Trophoblast cell (in vitro differentiated cells and primary cell): Measurements from ENCODE around the gene ECEL1.
"Not testable (repeated sequence)": the region's sequence is repeated elsewhere in the genome, so short reads cannot be mapped to it uniquely, and the experiment has no call there.

Source experiments
- DNase-seq, 2 donors: peaks; one replicate each; pipeline ENCODE4 v3.0.0-alpha.2; 2016
- H2AFZ ChIP-seq: 2 replicates; pipeline ENCODE4 v1.6.1; 2013; ENCODE audit warnings: low read length, moderate library complexity, mild to moderate bottlenecking; ENCODE audit not compliant: insufficient read depth, poor library complexity
- H2AK5ac ChIP-seq: 2 replicates; pipeline ENCODE4 v1.6.1; 2013; ENCODE audit warnings: mild to moderate bottlenecking, low read length
- H2BK120ac ChIP-seq: 2 replicates; pipeline ENCODE4 v1.6.1; 2013; ENCODE audit warnings: low read length, mild to moderate bottlenecking, moderate library complexity; ENCODE audit not compliant: insufficient read depth, poor library complexity
- H2BK12ac ChIP-seq: 2 replicates; pipeline ENCODE4 v1.6.1; 2013; ENCODE audit warnings: mild to moderate bottlenecking, low read length, moderate library complexity
- H2BK5ac ChIP-seq: 2 replicates; pipeline ENCODE4 v1.6.1; 2013; ENCODE audit warnings: low read length, low read depth, moderate library complexity, mild to moderate bottlenecking; ENCODE audit not compliant: poor library complexity
- H3K14ac ChIP-seq: 2 replicates; pipeline ENCODE4 v1.6.1; 2013; ENCODE audit warnings: mild to moderate bottlenecking, low read length
- H3K18ac ChIP-seq: 2 replicates; pipeline ENCODE4 v1.6.1; 2013; ENCODE audit warnings: mild to moderate bottlenecking, low read length
- H3K23ac ChIP-seq: 2 replicates; pipeline ENCODE4 v1.6.1; 2013; ENCODE audit warnings: low read length
- H3K27ac ChIP-seq: 2 replicates; pipeline ENCODE4 v1.5.1; 2013; ENCODE audit warnings: low read depth, mild to moderate bottlenecking, inconsistent platforms, low read length, moderate library complexity
- H3K27me3 ChIP-seq: 2 replicates; pipeline ENCODE4 v1.6.1; 2013; ENCODE audit warnings: inconsistent platforms, mild to moderate bottlenecking, low read length, moderate library complexity; ENCODE audit not compliant: insufficient read depth
- H3K36me3 ChIP-seq, 2 experiments: 1 replicate in 1 of 2; 2 replicates in 1 of 2; pipeline ENCODE4 v1.6.1; 2013; ENCODE audit warnings: low read length in 2 of 2, mild to moderate bottlenecking in 2 of 2, moderate library complexity in 1 of 2; ENCODE audit not compliant: insufficient read depth in 2 of 2, control insufficient read depth in 1 of 2
- H3K4ac ChIP-seq: 2 replicates; pipeline ENCODE4 v1.6.1; 2013; ENCODE audit warnings: low read depth, mild to moderate bottlenecking, low read length, moderate library complexity
- H3K4me1 ChIP-seq, 2 experiments: 1 replicate in 1 of 2; 2 replicates in 1 of 2; pipeline ENCODE4 v1.6.1; 2013; ENCODE audit warnings: low read length in 2 of 2, mild to moderate bottlenecking in 2 of 2, moderate library complexity in 1 of 2; ENCODE audit not compliant: insufficient read depth in 2 of 2, control insufficient read depth in 1 of 2
- H3K4me2 ChIP-seq: 2 replicates; pipeline ENCODE4 v1.6.1; 2013; ENCODE audit warnings: inconsistent platforms, mild to moderate bottlenecking, low read length, moderate library complexity
- H3K4me3 ChIP-seq: 2 replicates; pipeline ENCODE4 v1.5.1; 2013; ENCODE audit warnings: mild to moderate bottlenecking, low read depth, low read length, inconsistent platforms
- H3K79me1 ChIP-seq: one replicate; pipeline ENCODE4 v1.6.1; 2013; ENCODE audit warnings: low read length
- H3K79me2 ChIP-seq: 2 replicates; pipeline ENCODE4 v1.6.1; 2013; ENCODE audit warnings: low read length, mild to moderate bottlenecking; ENCODE audit not compliant: control insufficient read depth, insufficient read depth, poor library complexity
- H3K9ac ChIP-seq: 2 replicates; pipeline ENCODE4 v1.6.1; 2013; ENCODE audit warnings: mild to moderate bottlenecking, low read length
- H3K9me3 ChIP-seq: 2 replicates; pipeline ENCODE4 v1.6.1; 2013; ENCODE audit warnings: low read depth, mild to moderate bottlenecking, control low read depth, inconsistent platforms, low read length; ENCODE audit not compliant: insufficient read depth
- H4K12ac ChIP-seq: 2 replicates; pipeline ENCODE4 v1.6.1; 2013; ENCODE audit warnings: low read depth, mild to moderate bottlenecking, low read length, moderate library complexity
- H4K8ac ChIP-seq: 2 replicates; pipeline ENCODE4 v1.6.1; 2013; ENCODE audit warnings: low read depth, mild to moderate bottlenecking, low read length, moderate library complexity
- H4K91ac ChIP-seq: one replicate; pipeline ENCODE4 v1.6.1; 2013; ENCODE audit warnings: low read depth, mild to moderate bottlenecking, low read length, moderate library complexity
- WGBS: extraction: QIAGEN DNeasy Blood & Tissue Kit; methylation state at CpG from one replicate; pipeline ENCODE4 v1.1.7; 2013; ENCODE audit warnings: missing lambda C conversion rate; ENCODE audit not compliant: insufficient read length, insufficient coverage; ENCODE audit errors: extremely low coverage; 5-methylcytosine and 5-hydroxymethylcytosine counted together

The ECEL1 gene

DNA sequence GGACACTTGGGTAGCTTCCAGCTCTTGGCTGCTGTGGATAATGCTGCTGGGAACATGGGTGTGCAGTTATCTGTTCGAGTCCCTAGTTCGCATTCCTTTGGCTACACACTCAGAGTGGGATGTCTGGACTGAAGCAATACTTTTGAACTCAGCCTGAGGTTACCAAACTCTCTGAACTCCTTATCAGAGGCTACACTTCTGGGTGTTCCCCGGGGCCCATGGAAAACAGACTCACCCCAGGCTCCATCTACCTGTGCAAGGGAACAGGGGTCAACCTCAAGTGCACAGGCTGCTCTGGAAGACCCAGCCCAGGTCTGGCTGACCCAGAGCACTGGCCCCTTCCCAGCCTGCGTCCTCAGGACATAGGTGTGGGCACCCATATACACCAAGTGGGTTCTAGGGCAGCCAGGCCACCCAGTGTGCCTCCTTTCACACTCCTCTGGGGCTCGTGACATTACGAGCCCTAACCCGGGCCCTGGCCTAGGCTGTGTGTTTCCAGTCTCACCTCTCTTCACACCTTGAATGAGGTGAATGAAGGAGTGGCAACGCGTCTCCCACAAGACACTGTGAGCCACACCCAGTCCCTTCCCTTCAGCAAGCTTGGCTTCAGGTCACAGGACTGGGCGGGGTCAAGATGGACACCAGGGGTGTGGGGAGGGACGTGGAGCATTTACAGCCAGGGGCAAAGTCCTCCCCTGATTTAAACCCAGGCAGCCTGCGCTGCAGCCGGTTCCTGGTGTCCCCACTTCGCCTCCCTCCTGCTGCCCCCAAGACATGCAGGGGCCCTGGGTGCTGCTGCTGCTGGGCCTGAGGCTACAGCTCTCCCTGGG is 32.0 kb downstream of the ECEL1 start, which contains the start of gene ALPI:
Gene ALPI (plus strand): TSS at position 728 of the 830 bp plus-strand sequence. CDS start 47 bp downstream, at position 775.
- no peak within 1 kb of the TSS for H3K27ac ChIP-seq
- no peak within 1 kb of the TSS for H2BK120ac ChIP-seq
- no peak within 1 kb of the TSS for H4K12ac ChIP-seq
- H3K27me3 ChIP-seq: no peaks in the 10 kb centered on the region
- no peaks in the 10 kb centered on the region for H3K36me3 ChIP-seq
- H3K4me2 ChIP-seq: no peak within 1 kb of the TSS
- no peaks in the 10 kb centered on the region for H3K79me2 ChIP-seq
- no CpG with 5 or more reads among the region's 14 CpGs for WGBS
- no peak within 1 kb of the TSS for H3K9ac ChIP-seq
- no peak within 1 kb of the TSS for H3K18ac ChIP-seq
- no peak within 1 kb of the TSS for H4K91ac ChIP-seq
- H2AK5ac ChIP-seq: no peak within 1 kb of the TSS
- no peak within 1 kb of the TSS for H4K8ac ChIP-seq
- H3K4me3 ChIP-seq: no peak within 1 kb of the TSS
- H3K79me1 ChIP-seq: no peaks in the 10 kb centered on the region
- H3K4me1 ChIP-seq: no peaks in the 10 kb centered on the region
- peaks cover 6% of the 10 kb centered on the region for H3K9me3 ChIP-seq
- H2AFZ ChIP-seq: no peak within 1 kb of the TSS
- no peak within 1 kb of the TSS for H2BK5ac ChIP-seq
- no peak for DNase-seq
- no peak within 1 kb of the TSS for H3K4ac ChIP-seq
- no peak within 1 kb of the TSS for H3K14ac ChIP-seq
- no peak within 1 kb of the TSS for H3K23ac ChIP-seq
- no peak within 1 kb of the TSS for H2BK12ac ChIP-seq

DNA sequence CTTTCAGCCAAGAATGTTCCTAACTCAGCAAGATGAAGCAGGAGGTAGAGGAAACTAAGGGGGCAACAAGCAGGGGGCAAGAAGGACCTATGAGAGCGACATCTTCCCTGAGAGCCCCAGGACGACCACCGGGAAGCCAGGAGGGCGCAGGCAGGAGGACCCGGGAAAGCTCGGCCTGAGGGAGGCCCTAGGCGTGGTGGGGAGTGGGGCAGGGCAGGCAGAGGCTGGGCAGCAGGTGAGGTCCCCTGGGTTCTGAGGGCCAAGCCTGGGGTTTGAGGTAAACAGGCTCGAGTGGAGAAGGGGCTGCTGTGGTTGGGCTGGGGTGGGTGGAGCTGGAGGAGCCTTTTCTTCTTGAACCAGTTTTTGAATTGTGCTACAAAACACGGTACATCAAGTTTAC is 33.0 kb downstream of the ECEL1 start:
- Histone ChIP-seq H4K12ac (no peak overlapping the region), H3K18ac (no peak overlapping the region), H3K4me2 (no peak overlapping the region), H3K36me3 (no peaks in the 10 kb centered on the region), H2AK5ac (no peak overlapping the region), H3K14ac (no peak overlapping the region), H3K9me3 (peaks cover 4% of the 10 kb centered on the region), H3K9ac (no peak overlapping the region), H3K79me1 (no peaks in the 10 kb centered on the region), H3K4ac (no peak overlapping the region), H3K4me3 (no peak overlapping the region), H2BK120ac (no peak overlapping the region), H3K23ac (no peak overlapping the region), H3K27ac (no peak overlapping the region), H2BK5ac (no peak overlapping the region), H2AFZ (no peak overlapping the region), H3K4me1 (no peaks in the 10 kb centered on the region), H3K79me2 (no peaks in the 10 kb centered on the region), H3K27me3 (no peaks in the 10 kb centered on the region), H4K8ac (no peak overlapping the region), H4K91ac (no peak overlapping the region), H2BK12ac (no peak overlapping the region)
- no peak for DNase-seq
- no CpG with 5 or more reads among the region's 9 CpGs for WGBS

DNA sequence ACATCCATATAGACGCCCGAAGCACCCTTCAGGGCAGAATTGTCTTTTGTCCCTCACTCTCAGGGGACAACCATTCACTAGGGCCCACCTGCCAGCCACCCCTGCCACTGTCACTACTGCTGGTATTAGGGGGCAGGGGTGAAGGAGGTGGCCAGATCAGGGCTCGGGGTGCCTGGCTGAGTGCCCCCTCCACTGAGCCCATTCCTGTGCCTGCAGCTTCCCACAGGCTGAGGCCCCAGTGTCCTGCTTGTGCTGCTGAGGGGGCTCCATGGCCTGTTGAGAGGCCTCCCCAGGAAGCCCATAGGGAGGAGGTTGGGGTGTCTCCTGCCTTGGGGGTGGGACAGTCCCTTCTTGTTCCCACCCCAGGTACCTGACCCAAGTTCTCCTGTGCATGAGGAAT is 36.0 kb downstream of the ECEL1 start:
- H3K4me2 ChIP-seq, H2BK5ac ChIP-seq, H3K4me3 ChIP-seq, H3K4me1 ChIP-seq, H3K27me3 ChIP-seq, H4K8ac ChIP-seq, H2AK5ac ChIP-seq, H2BK12ac ChIP-seq, H3K4ac ChIP-seq, H3K23ac ChIP-seq, DNase-seq, H3K27ac ChIP-seq, H3K79me2 ChIP-seq, H3K18ac ChIP-seq, H4K91ac ChIP-seq, H3K36me3 ChIP-seq, H3K9ac ChIP-seq, H3K14ac ChIP-seq, H2BK120ac ChIP-seq, H3K79me1 ChIP-seq, H2AFZ ChIP-seq, H3K9me3 ChIP-seq, H4K12ac ChIP-seq: not testable (repeated sequence)
- no CpG with 5 or more reads among the region's 3 CpGs for WGBS

DNA sequence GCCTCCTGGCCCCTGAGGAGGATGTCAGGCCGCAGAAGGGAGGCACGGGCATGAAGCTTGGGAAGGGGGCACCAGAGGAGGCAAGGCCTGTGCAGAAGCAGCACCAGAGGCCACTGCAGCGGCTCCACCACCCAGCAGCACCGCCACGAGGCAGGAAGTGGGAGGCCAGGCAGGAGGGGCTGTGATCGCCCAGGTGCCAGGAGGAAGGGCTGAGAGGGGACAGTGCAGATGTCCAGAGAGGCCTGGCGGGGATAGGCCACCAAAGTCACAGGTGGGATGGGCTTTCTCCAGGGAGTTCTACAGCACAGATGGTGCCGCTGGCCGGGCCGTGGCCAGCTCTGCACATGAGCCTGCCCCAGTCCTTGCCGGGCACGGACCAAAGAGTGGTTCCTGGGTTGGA is 37.7 kb downstream of the ECEL1 start:
- no peak overlapping the region for H2AK5ac ChIP-seq
- H2BK5ac ChIP-seq: no peak overlapping the region
- DNase-seq: no peak
- H3K14ac ChIP-seq: no peak overlapping the region
- H3K36me3 ChIP-seq: no peaks in the 10 kb centered on the region
- H3K18ac ChIP-seq: no peak overlapping the region
- H3K9ac ChIP-seq: no peak overlapping the region
- no peaks in the 10 kb centered on the region for H3K4me1 ChIP-seq
- no peaks in the 10 kb centered on the region for H3K27me3 ChIP-seq
- no peaks in the 10 kb centered on the region for H3K79me1 ChIP-seq
- H3K4ac ChIP-seq: no peak overlapping the region
- H3K27ac ChIP-seq: no peak overlapping the region
- no peak overlapping the region for H3K4me3 ChIP-seq
- no peak overlapping the region for H3K23ac ChIP-seq
- no peaks in the 10 kb centered on the region for H3K9me3 ChIP-seq
- no peak overlapping the region for H4K8ac ChIP-seq
- WGBS: no CpG with 5 or more reads among the region's 12 CpGs
- H4K91ac ChIP-seq: no peak overlapping the region
- H2AFZ ChIP-seq: no peak overlapping the region
- H2BK120ac ChIP-seq: no peak overlapping the region
- H2BK12ac ChIP-seq: no peak overlapping the region
- no peaks in the 10 kb centered on the region for H3K79me2 ChIP-seq
- H4K12ac ChIP-seq: no peak overlapping the region
- H3K4me2 ChIP-seq: no peak overlapping the region
